HG03039 (cell line): ENCODE data around the gene OS9.
"Not testable (repeated sequence)": the region's sequence is repeated elsewhere in the genome, so short reads cannot be mapped to it uniquely, and the experiment has no call there.

ENCODE experiments used
- ATAC-seq: cut with Tn5 transposase; IDR thresholded peaks from one replicate; pipeline ENCODE4 v1.9.1; 2021; ENCODE audit warnings: mild to moderate bottlenecking, moderate library complexity; ENCODE audit not compliant: unreplicated experiment

Gene OS9

DNA sequence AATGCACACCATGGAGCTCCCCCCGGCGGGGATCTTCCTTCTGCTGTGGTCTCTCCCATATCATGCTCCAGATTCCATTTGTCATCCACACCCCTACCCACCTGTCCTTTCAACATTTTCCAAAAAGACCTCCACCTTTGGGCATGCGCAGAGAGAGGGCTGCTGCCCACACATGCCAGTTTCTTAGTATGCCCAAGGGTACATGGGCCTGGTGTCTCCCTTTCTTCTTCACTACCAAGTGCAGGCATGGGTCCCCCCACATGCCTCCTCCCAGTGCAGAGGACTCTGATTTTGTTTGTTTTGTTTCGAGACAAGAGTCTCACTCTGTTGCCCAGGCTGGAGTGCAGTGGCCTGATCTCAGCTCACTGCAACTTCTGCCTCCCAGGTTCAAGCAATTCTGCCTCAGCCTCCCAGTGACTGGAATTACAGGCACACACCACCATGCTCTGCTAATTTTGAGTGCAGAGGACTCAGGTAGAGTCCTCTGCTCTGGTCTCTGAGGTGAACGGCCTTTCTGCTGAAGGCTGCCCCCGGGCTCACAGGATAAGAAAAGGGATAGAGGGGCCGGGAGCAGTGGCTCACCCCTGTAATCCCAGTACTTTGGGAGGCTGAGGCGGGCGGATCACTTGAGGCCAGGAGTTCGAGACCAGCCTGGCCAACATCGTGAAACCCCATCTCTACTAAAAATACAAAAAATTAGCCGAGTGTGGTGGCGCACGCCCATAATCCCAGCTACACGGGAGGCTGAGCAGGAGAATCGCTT, 28.1 kb downstream of the OS9 start:
- ATAC-seq, result not testable (repeated sequence)

DNA sequence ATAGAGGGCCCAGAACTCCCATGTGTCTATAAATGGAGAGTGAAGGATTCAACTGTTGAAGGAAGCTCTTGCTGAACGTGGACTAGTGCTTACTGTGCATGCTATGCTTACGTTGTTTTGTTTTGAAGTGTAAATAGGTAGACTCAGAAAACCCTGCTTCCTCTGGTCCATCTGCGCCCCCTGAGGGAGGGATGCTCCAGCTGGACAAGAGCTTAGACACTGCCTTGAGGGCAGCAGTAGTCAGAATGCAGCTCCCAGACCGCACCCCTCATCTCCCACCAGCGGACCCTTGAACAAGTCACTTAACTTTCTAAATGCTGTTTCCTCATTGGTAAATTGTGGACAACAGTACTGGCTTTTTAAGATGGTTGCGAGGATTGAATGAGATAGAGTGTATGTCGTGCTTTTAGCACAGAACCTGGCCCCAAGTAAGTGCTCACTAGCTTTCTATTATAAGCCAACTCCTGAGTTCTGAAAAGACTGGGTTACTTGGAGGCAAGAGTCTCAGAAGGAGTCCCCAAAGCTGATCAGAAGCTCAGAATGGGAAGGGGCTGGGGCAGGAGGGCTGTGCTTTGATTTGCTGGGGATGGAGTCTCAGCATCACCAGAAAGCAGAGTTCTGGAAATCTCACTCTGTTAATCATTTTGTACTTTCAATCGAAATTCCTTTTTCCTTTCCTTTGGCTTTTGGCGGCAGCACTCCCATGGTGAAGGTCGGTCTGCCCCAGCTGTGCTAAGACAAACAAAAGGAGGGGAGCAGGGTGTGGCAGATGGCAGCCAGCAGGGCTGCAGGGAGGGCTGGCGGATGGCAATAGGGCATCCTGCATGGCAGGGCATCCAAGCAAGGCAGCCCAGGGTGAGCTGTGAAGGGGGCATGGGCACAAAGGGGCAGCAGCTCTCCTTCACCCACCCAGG, 29.0 kb downstream of the OS9 start:
- ATAC-seq, result no peak

DNA sequence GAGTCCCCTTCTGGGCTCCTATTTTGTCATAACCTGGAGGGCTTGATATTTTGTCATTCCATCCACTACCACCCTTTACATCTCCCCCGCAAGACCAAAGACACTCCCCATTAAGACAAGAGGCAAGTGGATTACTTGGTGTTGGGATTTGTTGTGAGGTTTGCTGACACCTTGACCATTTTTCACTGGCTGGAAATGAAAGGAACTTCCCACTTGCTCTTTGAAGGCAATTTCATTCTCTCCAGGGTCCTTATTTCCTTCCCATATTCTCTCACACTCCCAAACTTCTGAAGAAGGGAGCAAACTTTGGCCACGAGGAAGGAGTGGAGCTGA, 29.7 kb downstream of the OS9 start:
- ATAC-seq, result no peak

DNA sequence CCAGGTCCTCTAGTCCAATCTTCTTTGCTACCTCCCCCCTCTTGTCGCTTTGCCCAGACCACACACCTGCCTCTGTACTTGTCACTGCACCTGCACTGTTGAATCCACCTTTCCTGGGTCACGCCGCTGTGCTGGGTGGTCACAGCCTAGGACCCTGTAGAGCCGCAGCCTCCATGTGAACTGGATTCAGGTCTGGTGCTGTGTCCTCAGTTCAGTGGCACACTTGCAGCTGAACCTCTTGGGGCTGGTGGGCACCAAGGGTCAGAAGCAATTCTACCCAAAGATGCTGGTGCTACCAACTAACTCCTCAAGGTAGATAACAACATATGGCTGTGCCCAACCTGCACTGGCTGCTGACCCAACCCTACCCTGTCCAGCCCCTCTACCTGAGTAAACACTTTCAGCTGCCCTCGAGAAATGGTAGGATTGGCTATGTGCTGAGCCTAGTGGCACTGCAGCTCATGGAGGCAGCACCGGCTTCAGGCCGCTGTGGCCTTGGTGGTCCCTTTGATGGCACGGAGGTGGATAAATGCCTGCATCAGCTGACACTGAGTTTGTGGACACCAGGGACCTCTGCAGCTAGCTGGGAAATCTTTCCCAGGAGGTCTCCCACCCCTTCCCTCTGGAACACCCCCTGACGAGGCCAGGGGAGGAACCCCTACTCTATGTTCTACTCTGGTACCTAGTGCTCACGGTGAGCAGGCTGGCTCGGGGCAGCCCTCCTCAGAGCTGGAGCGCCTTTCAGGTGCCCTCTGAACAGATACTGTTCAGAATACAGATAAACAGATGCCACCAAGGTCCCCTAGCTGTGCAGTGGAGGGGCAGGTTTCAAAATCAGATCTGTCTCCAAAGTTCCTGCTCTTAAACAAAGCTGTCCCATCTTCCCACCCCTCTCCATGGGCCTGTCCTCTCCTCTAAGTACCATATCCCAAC, 30.3 kb downstream of the OS9 start:
- ATAC-seq, result no peak

DNA sequence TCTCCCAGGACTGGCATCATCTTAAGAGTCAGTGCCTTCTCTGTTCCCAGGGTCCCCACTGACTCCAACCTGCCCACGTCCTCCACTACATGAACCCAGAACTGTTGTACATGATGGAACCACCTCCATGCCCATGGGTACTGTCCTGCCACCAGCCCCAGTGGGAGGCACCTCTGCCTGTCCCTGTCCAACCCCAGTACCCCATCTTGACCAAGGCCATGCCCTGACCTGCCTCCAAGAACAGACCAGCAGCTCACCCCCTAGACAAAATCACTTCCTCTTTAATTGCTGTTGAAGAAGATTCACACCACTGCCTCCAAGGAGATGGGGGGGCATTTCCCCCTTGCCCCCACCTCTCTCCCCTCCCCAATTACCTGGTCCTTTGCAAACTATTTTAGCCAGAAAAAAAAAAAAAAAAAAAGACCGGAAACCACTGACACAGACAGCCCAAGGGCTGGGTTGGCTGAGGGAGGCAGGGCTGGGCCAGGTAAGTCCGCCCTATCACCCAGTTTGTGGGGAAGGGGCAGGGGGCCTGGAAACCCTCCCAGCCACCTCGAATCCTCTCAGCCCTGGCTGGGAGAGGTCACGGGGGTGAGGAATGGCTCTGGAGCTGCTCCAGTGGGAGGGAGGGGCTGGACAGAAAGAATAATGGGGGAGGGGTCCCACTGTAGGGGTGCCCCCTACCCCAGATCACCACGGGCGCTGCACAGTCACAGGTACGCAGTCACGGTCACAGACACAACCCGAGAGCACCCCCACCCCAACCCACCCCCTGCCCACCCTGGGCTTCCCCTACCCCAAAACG, 31.2 kb downstream of the OS9 start:
- ATAC-seq, result no peak

DNA sequence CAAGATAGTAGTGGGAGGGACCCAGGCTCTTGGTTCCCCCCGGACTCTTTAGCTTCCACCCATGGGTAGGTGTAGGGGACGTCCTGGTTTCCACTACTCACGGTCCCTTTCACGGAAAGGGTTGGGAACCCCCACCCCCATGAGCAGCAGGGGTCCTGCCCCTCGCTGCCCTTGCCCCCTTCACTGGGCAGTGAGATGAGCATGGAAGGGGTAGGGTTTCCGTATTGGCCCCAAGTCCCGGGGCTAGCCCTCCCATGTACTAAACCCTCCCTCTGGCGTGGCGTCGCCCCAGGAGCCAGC, 31.9 kb downstream of the OS9 start:
- ATAC-seq, result no peak

DNA sequence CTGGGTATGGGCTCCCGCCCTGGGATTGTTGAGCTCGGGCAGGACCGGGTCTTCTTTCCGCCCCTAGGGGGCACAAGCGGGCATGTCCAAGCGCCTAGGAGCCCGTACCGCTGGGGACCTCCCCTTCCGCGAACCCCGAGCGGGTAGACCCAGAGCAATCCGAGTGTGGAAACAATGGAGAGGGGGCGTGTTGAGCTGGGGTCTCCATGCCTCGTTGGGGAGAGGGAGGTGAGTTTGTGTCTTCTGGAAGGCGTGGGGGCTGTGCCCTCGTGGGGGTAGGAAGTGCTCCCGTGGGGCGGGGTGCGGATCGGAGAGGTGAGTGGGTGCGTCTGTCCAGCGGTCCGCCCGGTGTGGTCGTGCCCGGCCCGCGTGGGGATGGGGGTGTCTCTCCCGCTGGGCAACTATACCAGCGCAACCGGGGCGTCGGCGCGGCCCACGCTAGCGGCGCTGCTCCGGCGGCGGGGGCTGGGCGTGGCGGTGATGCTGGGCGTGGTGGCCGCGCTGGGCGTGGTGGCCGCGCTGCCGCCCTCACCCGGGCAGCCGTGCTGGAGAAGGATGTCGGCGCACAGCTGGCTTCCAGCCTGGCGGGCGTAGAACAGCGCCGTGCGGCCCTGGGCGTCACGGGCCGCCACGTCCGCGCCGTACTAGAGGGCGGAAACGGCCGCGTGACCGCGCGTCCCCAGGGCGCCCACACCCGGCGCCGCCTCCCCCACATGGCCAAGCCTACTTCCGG, 32.4 kb downstream of the OS9 start:
- ATAC-seq, result no peak

DNA sequence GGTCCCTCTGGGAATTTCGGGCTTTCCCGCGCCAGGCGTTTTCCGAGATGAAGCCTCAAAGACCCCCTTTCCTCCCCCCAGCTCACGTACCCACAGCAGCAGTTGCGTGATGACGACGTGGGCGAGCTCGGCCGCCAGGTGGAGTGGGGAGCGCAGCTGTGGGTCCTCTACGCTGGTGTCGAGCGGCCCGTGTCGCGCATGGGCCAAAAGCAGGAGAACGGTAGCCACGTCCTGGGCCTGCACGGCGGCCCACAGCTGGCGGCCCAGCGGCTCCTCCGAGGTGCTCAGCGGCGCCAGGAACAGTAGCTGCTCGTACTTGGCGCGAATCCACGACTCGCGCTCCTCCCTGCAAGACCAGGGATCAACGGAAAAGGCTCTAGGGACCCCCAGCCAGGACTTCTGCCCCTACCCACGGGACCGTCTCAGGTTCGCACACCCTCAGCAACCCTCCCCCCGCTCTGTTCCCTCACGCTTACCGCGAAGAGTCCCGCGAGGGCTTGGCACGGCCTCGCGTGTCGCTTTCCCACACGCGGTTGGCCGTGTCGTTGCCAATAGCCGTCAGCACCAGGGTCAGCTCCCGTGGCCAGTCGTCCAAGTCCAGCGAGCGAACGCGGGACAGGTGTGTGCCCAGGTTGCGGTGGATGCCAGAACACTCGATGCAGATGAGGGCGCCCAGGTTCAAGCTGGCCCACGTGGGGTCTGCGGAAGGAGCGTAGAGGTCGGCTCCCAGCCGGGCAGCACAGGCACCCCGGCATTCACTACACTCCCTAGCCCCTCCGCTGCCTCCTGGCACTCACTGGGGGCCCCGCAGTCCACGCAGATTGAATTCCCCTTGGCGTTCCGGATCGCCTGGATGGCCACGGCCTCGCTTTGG, 33.2 kb downstream of the OS9 start:
- no peak for ATAC-seq

DNA sequence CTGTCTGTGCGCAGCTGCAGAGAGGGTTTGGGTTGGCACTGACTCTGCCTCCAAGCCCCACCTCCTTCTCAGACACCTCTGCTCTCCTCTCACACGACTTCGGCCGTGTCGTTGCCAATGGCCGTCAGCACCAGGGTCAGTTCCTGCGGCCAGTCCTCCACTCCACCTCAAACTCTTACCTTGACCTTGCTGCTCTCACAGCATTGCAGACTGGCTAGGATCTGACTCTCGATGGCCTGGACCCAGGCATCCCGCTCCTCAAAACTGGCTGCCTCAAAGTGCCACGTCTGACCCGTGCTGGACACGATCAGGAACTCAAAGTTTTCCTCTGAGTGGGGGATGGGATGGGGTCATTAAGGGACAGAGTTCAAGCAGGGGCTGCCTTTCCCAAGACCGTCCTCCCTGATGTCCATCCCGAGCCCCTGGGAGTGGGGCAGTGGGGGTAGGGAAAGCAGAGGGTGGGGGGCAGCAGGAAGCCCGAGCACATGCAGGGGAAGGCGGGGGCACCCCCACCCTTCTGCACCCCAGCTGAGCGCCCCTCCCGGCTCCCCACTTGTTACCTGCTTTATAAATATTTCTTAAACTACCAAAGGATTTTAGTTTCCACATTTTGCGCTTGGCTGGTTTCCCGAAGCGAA, 33.9 kb downstream of the OS9 start:
- no peak for ATAC-seq

DNA sequence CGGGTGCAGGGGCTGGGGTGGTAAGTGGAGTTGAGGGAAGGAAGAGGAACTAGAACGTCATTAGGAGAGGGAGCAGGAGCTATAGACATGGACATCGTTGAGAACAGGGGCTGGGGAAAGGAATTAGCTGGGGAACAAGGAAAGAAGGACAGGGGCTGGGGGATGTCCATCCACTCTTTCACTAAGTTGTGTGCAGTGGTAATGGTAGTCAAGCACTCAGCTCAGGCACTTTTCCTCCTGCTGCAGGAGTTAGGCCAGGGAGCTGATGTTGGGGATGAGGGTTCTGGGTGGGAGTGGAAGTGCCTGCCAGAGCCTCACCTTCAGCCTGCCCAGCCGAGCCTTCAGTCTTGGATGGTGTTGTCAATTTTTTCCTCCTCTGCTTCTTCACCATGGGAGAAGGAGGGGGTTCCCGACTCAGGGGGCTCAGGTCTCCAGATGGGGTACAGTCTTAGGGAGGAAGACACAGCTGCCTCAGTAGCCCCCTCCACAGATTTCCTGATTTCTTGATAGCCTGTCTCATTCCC, 35.5 kb downstream of the OS9 start:
- no peak for ATAC-seq

DNA sequence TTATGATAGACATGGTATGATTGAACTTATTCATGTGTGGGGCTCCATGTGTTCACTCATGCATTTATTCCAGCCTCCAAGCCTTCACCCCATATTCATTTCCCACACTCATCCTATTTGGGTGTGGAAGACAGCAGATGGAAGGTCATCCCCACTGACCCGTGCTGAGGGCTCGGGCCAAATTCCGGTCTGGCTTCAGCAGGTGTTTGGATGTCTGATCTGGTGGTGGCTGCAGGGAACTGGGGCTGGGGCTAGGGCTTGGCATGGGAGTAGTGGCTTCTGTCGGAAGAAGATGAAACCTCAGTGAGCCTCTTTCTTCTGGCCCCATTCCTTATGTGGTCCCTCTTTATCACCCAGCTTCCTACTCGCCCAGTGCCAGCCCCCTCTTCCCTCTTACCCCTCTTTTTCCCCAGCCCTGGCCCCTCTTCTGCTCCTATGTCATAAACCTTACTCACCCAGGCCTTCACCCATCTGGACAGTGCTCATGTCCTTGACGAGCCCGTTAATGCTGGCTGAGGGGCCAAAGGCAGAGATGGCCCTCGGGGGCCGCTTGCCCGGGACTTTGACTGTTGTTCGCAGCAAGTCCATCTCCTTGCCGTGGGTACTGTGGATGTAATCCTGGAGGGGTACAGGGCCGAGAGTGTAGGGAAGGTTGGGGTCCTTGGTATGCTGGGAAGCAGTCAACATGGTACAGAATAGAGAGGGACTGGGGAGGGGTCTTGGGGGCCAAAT, 36.6 kb downstream of the OS9 start:
- no peak for ATAC-seq

DNA sequence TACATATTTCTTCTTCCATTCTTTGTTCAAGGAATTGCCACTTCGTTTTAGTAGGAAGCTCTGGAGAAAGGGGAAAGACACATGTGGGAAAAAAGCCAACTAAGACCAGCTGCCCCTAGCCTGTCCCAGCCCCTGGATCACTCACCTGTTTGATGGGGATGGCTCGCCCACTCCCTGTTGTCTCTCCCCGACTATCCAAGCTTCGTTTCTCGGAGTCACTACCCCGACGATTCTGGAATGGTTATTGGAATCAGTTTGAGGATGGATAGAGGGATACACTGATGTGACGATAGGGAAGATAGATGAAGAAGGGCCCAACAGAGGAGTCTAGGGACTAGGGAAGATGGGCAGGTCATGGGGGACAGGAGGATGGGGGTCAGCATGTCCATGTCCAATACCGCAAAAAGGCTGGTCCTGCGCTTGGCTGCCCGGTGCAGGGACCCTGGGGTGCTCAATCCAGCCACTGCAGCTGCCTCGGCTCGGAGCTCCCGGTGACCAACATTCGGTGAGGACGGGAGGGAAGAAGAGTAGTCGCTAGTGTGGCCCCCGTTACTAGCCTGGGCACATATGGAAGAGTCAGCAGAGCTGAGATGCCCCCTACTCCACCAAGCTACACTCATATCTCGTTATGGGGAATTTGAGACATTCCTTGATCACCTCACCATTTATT, 37.6 kb downstream of the OS9 start:
- no peak for ATAC-seq

DNA sequence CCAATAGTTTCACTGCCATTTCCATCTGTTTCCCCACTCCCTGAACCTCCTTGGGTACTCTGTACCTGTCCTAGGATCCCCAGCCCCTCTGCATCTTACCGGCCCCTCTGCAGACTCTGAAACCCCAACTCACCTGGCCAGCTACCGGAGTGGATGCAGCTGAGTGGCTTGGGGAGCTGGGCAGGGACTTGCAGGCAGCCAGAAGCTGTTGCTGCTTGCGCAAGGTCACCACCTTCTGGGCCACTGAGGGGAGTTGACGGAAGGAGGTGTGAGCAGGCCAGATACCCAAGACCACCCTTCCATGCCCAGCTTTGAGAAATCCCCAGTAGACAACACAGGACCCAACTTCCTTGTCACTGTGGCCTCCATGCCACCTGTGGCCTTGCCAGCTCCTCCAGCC, 38.3 kb downstream of the OS9 start:
- no peak for ATAC-seq

DNA sequence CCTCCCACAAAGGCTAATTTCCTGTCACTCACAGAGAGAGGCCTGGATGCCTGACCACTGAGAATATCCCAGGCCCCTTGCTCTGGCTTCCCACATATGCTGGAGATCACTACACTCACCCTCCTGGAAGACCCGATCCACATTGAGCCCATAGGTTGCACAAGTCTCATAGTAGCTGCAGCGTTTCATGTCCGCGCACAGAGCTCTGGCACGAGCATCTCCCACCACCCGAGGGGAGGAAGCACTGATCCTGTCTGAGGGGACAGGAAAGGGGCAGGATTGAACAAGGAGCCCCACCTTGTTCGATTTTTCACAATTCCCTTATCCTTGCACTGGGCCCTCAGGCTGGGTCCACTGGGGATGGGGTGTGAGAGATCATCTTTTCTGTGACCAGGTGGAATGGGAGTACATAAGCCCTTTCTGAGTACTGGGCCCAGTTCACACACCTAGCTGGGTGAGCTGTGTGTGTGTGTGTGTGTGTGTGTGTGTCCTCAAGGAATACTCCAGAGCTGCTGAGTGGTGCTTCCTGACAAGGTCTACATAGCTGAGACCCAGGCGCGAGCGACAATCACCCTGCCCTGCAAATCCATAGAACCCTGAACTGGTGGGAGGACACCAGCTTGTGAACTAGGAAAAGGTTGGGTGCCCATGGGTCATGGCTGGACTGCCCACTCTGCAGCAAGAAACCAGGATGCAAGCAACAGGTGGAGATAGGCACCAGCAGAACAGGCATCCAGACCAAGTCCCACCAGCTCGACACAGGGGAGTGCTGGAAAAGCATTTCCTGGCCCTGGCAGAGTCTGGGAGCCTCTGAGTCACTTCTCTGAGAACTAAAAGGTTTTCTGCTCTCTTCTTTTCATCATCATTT, 39.0 kb downstream of the OS9 start:
- no peak for ATAC-seq

DNA sequence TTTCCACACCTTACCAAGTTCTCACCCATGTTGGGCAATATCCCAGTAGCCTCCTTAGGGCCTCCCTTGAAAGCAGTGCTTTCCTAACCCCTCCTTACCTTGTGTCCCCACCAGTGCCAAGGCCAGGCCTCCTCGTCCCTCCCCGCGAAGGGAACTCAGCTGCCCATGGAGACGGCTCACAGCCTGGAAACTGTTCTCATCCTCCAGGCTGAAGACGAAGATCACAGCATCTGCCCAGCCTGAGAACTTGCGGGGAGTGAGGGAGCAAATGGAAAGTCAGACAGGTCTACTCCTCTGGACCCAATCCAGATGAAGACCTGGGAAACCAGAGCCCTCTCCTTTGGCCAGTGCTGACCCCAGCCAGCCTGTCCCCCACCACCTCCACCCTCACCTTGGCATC, 40.0 kb downstream of the OS9 start:
- ATAC-seq, result no peak

DNA sequence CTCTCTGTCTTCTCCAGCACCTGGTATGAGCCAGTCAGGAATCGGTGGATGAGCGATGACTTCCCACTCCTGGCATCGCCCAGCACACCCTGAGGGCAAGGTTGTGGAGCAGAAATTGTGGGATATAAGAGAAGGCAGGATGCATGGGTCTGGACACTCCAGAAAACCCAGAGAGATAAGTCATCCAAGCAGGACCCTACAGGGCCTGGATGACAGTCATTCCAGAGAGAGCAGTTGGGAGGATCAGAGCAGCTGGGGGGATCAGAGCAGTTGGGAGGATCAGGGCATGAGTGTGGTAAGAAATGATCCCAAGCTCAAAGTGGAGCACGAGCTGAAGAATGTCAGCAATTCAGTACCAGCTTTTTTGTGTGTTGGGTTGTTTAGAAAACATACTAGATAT, 40.7 kb downstream of the OS9 start:
- ATAC-seq, result no peak
